Subcutaneous adipose tissue (tissue), 4 donors: ENCODE data around the gene CIAO3. TPM values are rescaled to one million over a fixed set of nuclear protein-coding genes. Genes with fewer than 3 reads are reported as not detected.

Source experiments
- total RNA-seq, 4 donors: library from RNA; depleted of rRNA; stranded (reverse); fragments of >200 nt; gene quantifications; one replicate each; pipeline ENCODE4 v1.1.0, GENCODE V29; 2016
- TF ChIP-seq, protein P1 (sequence below): fragments of 450-650 bp; IDR thresholded peaks from one replicate; pipeline ENCODE4 v1.5.1; 2016; ENCODE audit warnings: low read depth, mild to moderate bottlenecking, control low read depth, antibody characterized with exemption, moderate library complexity

CIAO3 gene
- total RNA-seq, 4 donors from 2014 or later = 17.6 to 39.0 (median 22.5) TPM

DNA sequence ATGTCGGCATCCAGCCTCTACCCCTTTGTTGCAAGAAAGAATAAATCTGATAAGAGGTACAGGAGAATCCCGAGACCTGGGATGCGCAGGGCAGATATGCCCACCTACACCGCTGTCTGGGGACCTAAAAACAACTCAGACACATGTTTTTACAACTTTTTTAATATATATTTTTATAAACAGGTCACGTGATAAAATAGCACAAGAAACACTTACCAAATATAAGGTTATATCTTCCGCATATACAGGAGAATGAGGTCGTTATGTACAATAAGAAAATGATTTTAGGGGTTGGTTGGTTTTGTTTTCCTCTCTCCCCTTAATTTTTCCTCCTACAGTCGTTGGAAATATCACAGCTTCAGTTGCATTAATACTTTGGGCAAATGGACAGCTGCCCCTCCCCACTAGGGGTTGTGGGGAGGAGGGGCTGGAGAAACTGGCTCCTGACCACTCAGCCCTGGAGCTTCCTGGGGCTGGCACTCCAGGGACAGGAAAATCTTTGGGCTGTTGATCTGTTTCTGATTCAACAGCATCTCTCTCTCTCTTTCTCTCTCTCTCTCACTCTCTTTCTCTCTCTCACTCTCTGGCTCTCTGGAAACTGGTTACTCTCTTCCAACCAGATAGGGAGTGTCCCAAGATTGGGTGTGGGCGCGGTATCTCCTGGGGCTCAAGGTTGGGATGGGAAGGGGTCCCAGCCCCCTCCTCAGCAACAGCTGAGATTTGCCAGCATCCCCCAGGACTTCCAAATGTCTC lies 48.3 kb downstream of the CIAO3 start:
- TF ChIP-seq, protein P1, sequence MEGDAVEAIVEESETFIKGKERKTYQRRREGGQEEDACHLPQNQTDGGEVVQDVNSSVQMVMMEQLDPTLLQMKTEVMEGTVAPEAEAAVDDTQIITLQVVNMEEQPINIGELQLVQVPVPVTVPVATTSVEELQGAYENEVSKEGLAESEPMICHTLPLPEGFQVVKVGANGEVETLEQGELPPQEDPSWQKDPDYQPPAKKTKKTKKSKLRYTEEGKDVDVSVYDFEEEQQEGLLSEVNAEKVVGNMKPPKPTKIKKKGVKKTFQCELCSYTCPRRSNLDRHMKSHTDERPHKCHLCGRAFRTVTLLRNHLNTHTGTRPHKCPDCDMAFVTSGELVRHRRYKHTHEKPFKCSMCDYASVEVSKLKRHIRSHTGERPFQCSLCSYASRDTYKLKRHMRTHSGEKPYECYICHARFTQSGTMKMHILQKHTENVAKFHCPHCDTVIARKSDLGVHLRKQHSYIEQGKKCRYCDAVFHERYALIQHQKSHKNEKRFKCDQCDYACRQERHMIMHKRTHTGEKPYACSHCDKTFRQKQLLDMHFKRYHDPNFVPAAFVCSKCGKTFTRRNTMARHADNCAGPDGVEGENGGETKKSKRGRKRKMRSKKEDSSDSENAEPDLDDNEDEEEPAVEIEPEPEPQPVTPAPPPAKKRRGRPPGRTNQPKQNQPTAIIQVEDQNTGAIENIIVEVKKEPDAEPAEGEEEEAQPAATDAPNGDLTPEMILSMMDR = no peak

DNA sequence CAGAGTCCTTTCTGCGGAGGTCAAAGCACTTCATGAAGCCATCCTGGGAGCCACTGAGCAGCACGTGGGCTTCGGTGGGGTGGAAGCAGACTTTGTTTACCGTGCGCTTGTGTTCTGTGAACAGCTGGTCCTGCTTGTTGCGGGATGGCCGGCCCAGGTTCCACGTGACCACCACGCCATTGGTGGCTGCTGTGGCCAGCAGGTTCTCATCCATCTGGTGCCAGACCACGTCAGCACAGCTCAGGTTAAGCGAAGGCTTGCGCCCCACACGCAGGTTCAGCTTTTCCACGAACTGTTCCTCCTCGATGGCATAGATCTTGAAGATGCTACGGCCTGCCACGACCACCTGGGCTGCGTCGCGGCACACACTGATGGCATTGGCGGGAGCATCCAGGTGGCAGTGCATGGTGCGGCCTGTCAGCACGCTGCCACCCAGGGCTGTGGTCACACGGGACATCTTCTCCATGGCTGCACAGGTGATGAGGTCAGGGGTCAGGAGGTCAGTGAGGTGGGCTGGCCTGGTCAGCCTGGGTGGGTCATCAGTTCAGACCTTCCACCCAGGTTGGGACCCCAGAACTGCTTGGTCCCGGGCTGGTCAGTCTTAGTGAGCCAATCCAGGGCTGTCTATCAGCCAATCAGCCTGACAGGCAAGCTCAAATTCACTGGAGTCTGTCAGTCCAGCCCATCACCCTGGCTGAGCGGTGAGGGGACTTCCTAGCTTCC lies 51.5 kb downstream of the CIAO3 start:
- TF ChIP-seq, protein P1 = no peak

DNA sequence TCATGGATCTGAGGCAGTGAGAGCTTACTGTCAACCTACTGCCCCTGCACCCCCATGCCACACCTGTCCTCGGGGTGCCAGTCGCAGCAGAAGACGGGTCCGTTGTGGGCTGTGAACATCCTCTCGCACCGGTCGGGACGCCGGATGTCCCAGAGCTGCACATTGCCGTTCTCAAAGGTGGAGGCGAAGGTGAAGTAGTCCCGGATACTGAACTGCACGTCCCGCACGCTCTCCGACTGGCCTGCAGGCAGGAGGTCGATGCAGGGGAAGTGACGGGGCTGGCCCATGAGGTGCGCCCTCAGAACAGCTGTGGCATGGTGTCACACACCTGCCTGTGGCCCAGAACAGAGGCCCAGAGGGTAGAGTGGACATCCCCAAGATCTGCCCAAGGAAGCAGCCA lies 53.3 kb downstream of the CIAO3 start:
- TF ChIP-seq, protein P1 = no peak

DNA sequence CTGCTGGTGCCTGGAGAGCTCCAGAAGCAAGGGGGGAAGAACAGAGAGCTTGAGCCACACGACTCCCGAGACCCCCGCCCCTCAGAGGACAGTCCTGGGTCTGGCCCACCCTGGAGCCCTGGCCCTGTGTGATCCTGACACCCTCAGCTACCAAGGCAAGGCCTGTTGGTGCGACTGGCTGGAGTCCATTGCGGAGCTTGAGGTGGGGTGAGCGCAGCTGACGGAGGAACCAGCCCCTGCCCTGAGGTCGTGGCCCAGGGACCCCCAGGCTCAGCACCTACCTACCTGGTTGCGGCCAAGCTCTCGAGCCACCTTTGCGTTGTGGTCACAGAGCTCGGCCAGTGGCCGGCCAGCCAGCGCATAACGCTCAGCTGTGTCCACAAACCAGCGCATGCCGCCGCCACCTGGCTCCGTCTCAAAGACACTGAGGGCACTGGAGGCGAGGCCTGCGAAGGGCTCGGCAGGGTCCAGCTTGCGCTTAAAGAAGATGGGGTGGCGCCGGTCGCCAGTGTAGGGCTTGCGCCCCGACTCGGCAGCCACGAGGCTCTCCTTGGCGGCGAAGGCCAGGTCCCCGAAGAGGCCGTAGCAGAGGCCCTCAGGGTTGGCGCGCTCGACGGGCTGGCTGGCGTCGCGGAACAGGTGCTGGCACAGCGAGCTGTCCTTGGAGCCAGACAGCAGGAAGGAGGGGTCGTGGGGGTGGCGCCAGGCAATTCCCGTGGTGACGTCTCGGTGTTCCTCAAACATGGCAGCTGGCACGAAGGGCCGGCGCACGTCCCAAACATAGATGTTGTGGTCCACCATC lies 54.1 kb downstream of the CIAO3 start:
- TF ChIP-seq, protein P1 = no peak

DNA sequence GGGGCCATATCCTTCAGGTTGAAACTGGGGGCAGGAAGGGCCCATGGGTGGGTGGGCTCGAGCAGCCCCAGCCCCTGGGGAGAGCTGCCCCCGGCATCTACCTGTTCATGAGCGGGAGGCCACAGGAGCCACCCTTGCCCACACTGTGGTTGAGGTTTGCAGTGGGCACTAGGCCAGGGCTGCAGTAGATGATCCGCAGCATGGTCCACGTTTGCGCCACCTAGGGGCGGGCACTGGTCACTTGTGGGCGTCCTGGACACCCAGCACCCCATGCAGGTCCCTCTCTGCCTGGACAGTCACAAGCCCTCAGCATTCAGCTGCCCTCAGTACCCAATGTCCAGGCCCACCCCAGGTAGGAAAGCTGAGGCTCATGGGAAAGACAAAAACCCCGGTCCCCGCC lies 54.8 kb downstream of the CIAO3 start:
- TF ChIP-seq, protein P1 = no peak

DNA sequence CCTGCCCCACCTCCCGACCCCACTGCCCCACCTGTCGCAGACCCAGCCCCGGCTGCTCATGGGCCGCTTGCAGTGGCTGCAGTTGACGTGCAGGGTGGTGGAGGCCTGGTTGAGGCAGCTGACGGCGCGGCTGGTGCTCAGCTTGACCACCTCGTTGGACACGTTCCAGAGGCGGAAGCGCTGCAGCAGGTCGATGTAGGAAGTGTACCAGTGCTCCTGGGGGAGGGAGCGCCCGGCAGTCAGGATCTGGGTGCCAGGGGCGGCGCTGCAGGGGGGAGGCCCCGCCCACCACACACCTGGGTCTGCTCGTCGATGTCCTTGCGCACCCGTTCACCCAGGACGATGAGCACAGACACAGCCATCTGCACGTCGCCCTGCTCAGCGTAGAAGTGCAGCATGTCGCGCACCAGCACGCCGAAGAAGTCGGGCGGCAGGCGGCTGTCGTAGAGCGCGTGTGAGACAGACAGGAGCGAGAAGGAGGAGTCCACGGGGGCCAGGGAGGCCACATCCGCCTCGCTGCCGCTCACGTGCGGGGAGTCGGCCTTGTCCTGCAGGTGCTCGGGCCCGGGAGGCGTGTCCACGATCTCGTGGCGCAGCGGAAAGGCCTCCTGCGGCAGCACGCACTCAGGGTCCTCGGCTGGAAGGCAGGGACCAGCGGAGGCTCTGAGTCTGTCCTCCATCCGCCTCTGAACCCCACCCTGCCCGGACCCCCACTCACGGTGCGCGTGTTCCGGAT lies 55.7 kb downstream of the CIAO3 start:
- TF ChIP-seq, protein P1 = no peak
